Motor neuron (in vitro differentiated cells): ENCODE measurements around the gene FOXA1. TPM values are rescaled to one million over a fixed set of nuclear protein-coding genes. Genes with fewer than 3 reads are reported as not detected.

Source experiments
- ATAC-seq, 8 experiments: fragments of 200-7000 bp; cut with Tn5 transposase; replicated peaks in 6 of 8; 2 replicates each; pipeline ENCODE4 v1.8.0; 2021; ENCODE audit warnings: mild to moderate bottlenecking in 8 of 8, moderate library complexity in 8 of 8
- H3K27ac ChIP-seq, 2 donors: fragments of 250-450 bp; sonication (Bioruptor Pico); 2 replicates each; pipeline ENCODE4 v1.9.0; 2021; ENCODE audit warnings: antibody characterized with exemption in 2 of 2, mild to moderate bottlenecking in 2 of 2, moderate library complexity in 1 of 2
- H3K4me1 ChIP-seq, 2 donors: fragments of 250-450 bp; sonication (Bioruptor Pico); replicated peaks in 1 of 2; 2 replicates each; pipeline ENCODE4 v1.6.1; 2021; ENCODE audit warnings: antibody characterized with exemption in 2 of 2, mild to moderate bottlenecking in 2 of 2, moderate library complexity in 1 of 2
- H3K4me3 ChIP-seq, 5 donors: fragments of 250-450 bp; sonication (Bioruptor Pico); 2 replicates each; pipeline ENCODE4 v1.9.0; 2021; ENCODE audit warnings: antibody characterized with exemption in 5 of 5, mild to moderate bottlenecking in 5 of 5, moderate library complexity in 4 of 5
- WGBS, 10 experiments: fragments of 450-650 bp; shearing (Covaris generic); methylation state at CpG; one replicate each; pipeline ENCODE4 v1.0.0; 2022; 5-methylcytosine and 5-hydroxymethylcytosine counted together
- in situ Hi-C, 9 experiments: fragments of 400-800 bp; cut with MboI; loops; one replicate each; pipeline ENCODE4 v1.15.0; 2021; ENCODE audit warnings: low sequenced_read_pairs in 9 of 9, low pct_unique_long_range_greater_than_20kb in 2 of 9; ENCODE audit not compliant: unreplicated experiment in 9 of 9
- total RNA-seq, 8 experiments: library from RNA; unstranded; fragments of 300-600 nt; gene quantifications; 2 replicates each; pipeline versions ENCODE4 v1.2.3 to v1.2.4, GENCODE V29; 2022

Gene FOXA1
- total RNA-seq, 8 experiments from 2014 or later = 0.09 to 63.0 (median 0.81) TPM

DNA sequence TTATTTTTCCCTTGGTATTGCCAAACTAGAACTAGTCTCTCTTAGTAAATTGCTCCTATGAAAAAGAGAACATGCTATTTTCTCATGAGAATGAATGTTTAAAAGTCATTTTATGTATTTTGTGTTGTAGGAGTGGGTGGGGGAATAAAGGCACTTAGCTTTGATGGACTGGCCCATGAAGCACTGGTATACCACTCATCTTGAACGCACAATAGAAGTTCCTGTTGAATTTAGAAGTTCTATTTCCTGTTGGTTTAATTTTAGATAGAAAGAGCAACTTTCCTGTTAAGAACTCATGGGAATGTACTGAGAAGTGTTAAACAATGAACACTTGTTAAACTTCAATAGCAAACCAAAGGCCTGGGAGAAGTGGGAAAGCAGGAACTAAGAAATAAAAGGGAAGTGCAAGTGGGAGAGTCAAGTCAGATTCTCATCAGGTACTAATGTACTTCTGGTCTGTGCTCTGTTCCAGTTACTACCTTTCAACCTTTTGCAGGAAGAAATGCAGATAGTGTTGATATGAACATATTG is 23.5 kb upstream of the FOXA1 start:
- in situ Hi-C loops = no loop called here
- peak in 1 of 8 experiments; percentile 49 for ATAC-seq

DNA sequence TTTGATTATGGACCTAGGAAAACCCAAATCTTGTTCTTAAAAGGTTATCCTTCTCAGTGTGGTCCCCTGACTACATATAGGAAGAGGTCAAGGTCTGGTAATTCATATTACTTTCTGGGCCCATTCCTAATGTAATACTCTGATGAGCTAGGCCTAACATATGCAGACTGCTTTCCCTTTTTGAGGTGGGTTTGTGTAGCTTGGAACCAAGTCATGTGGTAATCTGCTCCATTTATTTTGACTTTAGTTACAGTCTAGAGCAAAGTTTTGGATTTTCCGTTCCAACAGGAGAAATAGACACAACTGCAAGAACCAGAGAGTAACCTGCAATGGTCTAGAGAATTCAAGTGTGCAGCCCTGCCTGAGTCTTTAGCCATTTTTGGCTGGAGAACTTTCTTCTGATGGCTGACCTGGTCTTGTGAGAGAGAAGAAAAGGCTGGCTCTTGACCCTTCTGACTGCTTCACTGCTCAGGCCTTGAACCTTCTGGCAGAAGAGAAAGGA is 22.9 kb upstream of the FOXA1 start:
- H3K4me1 ChIP-seq = peaks cover 0 to 8% of the 10 kb centered on the region in 2 donors
- no peak overlapping the region for H3K27ac ChIP-seq
- H3K4me3 ChIP-seq = no peak overlapping the region
- 63 to 100% (median 100%) methylated on average over 1 of the region's 1 CpG; no CpG with 5 or more reads in 4 of the 10 experiments for WGBS, 10 experiments
- in situ Hi-C loops = no loop called here
- no peak for ATAC-seq

More for the DNA sequence above, 23.5 kb upstream of the FOXA1 start:
- Histone ChIP-seq H3K4me1 (peaks cover 0 to 8% of the 10 kb centered on the region in 2 donors), H3K27ac (no peak overlapping the region), H3K4me3 (no peak overlapping the region)
- WGBS, 10 experiments = 80 to 100% (median 100%) methylated on average over 1 of the region's 1 CpG; no CpG with 5 or more reads in 5 of the 10 experiments

DNA sequence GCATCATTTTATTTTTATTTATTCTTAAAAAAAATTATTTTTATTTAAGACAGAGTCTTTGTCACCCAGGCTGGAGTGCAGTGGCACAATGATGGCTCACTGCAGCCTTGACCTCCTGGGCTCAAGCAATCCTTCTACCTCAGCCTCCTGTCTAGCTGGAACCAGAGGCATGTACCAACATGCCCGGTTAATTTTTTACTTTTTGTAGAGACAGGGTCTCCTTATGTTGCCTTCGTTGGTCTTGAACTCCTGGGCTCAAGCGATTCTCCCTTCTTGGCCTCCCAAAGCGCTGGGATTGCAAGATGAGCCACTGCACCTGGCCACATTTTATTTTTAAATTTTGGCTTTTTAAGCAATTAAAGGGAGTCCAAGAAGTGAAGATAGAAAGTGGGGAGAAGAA is 21.8 kb upstream of the FOXA1 start:
- Histone ChIP-seq H3K4me1 (peaks cover 0 to 1% of the 10 kb centered on the region in 2 donors), H3K4me3 (no peak overlapping the region), H3K27ac (no peak overlapping the region)
- ATAC-seq = no peak
- in situ Hi-C loops = no loop called here
- WGBS, 10 experiments = 19 to 100% (median 89%) methylated on average over 2 to 4 of the region's 4 CpGs; no CpG with 5 or more reads in 2 of the 10 experiments

DNA sequence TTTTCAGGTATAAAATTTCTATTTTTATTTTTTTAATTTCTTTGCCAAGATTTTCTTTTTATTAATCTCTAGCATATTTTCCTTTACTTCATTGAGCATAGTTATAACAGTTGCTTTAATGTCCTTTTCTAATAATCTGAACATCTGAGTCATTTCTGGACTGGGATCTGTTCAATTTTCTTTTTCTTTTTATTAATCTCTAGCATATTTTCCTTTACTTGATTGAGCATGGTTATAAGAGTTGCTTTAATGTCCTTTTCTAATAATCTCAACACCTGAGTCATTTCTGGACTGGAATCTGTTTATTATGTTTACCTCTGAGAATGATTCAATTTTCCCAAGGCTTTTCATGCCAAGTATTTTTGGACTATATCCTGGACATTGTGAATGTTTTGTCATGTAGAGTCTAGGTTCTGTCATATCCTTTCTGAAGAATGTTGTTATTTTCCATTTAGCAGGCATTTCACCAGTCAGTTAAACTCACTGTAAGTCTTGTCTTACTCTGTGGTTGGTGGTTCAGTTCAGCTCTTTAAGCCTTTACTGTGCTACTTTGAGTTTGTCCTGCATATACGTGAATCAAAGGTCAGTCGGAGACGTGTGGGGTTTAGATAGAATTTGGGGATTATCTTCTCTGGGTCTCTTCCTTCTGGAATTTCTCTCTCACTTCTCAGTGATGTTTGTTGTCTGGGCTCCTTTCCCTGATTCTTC is 20.7 kb upstream of the FOXA1 start:
- no peak for ATAC-seq
- Histone ChIP-seq H3K4me3 (no peak overlapping the region), H3K4me1 (no peaks in the 10 kb centered on the region), H3K27ac (no peak overlapping the region)
- in situ Hi-C loops = no loop called here
- whole genome bisulfite sequencing, 10 experiments = 68 to 100% (median 91%) methylated on average over 1 to 3 of the region's 3 CpGs; no CpG with 5 or more reads in 4 of the 10 experiments

DNA sequence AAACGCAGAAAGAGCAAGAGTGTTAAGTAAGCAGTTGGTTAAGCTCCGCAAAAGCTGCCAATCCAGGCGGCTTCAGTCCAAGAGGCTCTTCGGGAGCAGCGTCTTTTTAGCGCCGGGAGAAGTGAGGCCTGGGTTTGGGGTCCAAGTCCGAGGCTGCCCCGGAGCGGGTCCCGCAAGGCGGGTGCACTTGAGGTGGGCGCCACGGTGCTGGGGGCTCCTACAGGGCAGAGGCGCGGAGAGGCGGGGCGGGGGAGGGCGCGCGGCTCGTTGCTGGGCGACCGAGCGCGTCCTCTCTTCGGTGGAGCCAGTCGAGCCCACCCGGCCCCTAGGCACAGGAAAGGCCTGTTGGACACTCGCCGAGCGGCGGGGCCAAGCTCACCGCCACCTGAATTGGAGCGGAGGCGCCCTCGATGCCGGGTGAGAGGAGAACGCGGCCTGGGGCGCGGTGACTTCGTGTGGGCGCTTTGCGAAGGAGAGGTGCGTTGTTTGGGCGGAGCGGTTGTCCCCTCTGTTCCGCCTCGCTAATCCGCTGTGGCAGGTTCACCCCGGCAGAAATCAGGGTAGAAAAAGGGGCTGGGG is 16.0 kb upstream of the FOXA1 start:
- Histone ChIP-seq H3K27ac (no peak overlapping the region), H3K4me3 (no peak overlapping the region), H3K4me1 (no peaks in the 10 kb centered on the region)
- no peak for ATAC-seq
- WGBS, 10 experiments = 0 to 83% (median 61%) methylated on average over 1 to 15 of the region's 52 CpGs; no CpG with 5 or more reads in 3 of the 10 experiments
- in situ Hi-C loops = no loop called here

DNA sequence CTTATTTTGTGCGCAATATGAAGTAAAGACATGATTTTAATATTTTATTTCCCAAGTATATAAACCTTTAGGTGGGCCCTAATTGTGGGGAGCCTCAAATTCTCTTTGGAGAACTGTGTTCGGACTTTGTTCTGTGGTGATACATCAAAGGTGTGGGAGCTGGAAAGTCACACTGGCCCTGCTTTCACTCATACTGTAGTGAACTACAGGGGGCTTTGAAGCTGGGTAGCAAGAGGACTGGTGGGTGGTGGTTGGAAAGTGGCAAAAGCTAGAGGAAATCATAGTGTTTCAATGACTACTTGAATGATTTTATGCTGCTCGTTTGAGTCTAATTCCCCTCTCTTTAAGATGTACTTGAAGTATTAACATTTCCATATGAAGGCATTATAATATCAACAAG is 13.6 kb upstream of the FOXA1 start:
- 21 to 90% (median 75%) methylated on average over 2 to 3 of the region's 3 CpGs; no CpG with 5 or more reads in 2 of the 10 experiments for WGBS, 10 experiments
- in situ Hi-C loops = no loop called here
- no peak overlapping the region for H3K4me3 ChIP-seq
- H3K4me1 ChIP-seq = no peaks in the 10 kb centered on the region
- ATAC-seq = no peak
- H3K27ac ChIP-seq = no peak overlapping the region

DNA sequence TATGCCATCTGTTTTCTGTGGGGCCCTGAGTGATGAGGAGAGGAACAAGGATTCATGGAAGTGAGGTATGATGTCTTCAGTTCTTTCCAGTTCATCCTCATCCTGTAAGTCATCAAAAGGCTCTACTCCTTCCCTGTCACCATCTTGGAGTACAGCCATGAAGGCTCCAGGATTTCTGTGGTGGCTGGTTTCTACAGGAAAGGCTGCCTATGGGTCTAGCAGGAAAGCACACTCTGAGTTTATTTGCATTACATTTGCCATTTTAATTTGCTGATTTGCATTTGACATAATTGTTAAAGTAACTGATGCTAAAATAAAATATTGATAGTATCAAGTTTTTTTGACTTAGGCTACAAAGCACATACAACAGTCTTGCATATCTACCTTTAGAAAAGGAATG is 11.6 kb upstream of the FOXA1 start:
- peak in 2 of 8 experiments; percentile 50 to 81 for ATAC-seq
- no peak overlapping the region for H3K4me3 ChIP-seq
- in situ Hi-C loops = no loop called here
- no peak overlapping the region for H3K27ac ChIP-seq
- H3K4me1 ChIP-seq = no peaks in the 10 kb centered on the region

DNA sequence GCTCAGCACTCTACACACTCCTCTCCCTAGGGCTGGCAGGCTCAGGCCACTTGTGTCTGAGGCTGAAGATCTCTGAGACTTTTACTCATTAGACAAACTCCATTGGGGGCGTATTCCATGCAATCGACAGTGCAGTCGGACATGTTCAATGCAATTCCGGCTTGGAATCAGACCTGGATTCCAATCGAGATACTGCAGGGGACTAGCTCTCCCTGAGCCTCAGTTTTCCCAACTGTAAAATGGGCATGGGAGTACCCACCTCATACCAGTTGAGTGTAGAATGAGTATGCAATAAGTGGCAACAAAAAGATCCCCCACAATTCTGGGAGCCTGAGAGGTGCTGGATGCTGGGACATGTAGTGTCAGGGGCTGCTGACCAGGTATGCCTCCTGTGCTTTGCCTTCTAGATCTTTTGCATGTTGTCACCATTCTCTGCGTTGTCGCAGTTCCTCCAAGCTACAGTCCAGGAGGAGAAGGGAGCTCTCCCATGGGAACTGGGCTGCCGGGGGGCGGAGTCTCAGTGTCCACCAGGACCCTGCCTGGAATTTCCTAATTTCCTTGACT is 8.7 kb upstream of the FOXA1 start:
- ATAC-seq = no peak
- in situ Hi-C loops = no loop called here

DNA sequence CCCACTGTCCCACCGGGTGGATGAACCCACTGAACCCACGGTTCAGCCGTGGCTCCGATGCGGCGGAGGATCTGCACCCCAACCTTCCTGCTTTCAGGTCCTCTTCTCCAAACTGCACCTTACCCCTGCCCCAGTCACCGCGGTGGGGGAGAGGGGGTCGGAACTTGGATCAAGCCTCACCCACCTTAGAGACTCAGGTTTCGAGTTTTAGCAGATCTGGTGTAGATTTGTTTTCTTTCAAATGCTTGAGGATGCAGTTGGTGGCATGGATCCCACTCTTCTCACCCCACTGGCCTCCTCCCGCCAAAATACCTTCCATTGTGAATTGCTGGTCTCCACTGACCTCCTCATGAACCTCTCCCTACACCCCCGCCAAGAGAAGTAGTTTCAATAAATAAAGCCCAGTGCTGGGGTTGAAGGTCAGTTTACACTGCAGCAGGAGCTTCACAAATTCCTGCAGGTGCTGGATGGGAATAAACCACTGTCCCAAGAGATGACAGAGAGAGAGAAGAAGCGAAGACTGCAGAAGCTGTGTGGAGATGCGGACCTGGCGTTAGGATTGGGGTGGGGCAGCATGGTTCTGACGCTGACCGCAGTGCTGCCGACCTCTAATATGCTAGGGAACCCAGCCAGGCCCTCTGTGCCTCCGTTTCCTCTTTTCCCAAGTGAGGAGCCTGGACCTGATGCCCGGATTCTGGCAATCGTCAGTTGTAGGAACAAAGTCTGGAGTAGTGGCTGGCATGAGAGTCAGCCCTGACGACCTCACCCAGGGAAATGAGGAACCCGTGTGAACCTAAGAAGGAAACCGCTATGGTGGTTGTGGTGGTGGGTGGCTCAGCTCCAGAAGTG is 7.8 kb upstream of the FOXA1 start:
- Histone ChIP-seq H3K4me3 (no peak overlapping the region), H3K4me1 (peaks cover 2 to 3% of the 10 kb centered on the region in 2 donors), H3K27ac (no peak overlapping the region)
- in situ Hi-C loops = no loop called here
- 0 to 80% (median 55%) methylated on average over 1 to 10 of the region's 24 CpGs for WGBS, 10 experiments
- no peak for ATAC-seq

More for the DNA sequence above, 8.7 kb upstream of the FOXA1 start:
- peaks cover 2 to 3% of the 10 kb centered on the region in 2 donors for H3K4me1 ChIP-seq
- no peak overlapping the region for H3K27ac ChIP-seq
- H3K4me3 ChIP-seq = no peak overlapping the region
- WGBS, 10 experiments = 18 to 100% (median 80%) methylated on average over 1 to 8 of the region's 9 CpGs; no CpG with 5 or more reads in 1 of the 10 experiments

DNA sequence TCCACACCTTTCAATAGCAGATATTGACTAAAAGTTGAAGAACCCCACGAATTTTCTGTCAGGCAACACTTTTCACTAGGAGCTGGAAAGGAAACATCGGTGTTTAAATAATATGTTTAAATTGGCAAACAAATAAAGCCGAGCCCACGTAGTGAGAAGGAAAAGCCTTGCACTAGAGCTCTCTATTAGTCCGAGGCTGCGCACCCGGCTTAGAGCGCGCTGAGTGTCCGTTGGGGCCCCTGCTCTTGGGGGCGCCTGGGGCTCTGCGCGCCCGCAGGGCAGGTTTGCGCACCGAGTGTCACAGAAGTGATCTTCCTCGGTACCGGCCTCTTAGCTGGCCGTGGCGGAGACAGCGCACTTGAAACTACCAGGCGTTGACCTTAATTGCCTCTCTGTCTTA is 6.8 kb upstream of the FOXA1 start:
- in situ Hi-C loops = no loop called here
- 6 to 83% (median 25%) methylated on average over 1 to 12 of the region's 22 CpGs; no CpG with 5 or more reads in 2 of the 10 experiments for WGBS, 10 experiments
- Histone ChIP-seq H3K27ac (no peak overlapping the region), H3K4me1 (peaks cover 2 to 3% of the 10 kb centered on the region in 2 donors), H3K4me3 (no peak overlapping the region)
- no peak for ATAC-seq

DNA sequence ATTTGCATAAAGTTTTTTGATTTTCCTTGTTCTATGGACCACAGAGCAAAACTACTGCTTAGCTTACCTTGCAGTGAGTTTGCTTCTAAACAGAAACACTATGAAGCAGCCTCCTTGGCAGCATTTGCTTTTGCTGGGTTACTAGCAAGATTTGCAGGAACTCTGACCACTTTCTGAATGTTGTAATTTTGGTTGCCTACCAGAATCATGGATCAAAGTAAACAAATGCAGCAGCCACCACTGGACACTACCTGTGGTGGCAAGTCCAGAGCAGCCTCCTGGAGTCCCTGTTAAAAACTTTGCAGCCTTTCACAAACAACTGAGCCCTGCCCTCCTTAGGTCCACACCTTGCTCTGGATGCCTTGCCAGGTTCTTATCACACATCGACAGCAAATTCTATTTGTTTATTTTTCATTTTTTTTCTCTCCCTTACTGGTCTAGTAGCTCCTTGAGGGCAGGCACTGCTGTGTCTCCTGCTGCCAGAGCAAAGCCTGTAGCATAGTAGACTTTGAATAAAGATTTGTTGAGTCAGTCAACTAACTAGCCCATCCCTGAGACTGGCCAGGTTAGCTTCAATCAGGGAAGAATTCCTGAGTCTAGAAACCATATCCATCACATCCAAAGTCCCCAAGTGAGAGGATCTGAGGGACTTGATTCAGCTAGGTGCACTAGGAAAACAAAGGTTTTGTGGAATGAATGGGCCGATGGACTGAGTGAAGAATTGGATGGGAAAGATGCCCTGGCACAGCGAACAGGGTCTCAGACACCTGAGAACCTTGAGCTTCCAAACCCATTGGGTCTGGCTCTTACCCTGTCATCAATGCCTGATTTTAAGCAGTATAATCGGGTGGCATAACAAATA is 6.1 kb upstream of the FOXA1 start:
- Histone ChIP-seq H3K4me3 (no peak overlapping the region), H3K4me1 (peaks cover 2 to 3% of the 10 kb centered on the region in 2 donors), H3K27ac (no peak overlapping the region)
- no peak for ATAC-seq
- in situ Hi-C loops = no loop called here
- 17 to 67% (median 40%) methylated on average over 1 to 4 of the region's 4 CpGs; no CpG with 5 or more reads in 5 of the 10 experiments for WGBS, 10 experiments
